GM10266 (cell line): ENCODE results near the gene PDYN.

Source experiments
- DNase-seq: peaks from one replicate; pipeline ENCODE4 v3.0.0; 2012; ENCODE audit errors: extremely low spot score
- TF ChIP-seq, protein P1 (sequence below): IDR thresholded peaks from 2 replicates; pipeline ENCODE4 v1.5.1; 2012; ENCODE audit warnings: mild to moderate bottlenecking, low read depth; ENCODE audit not compliant: control insufficient read depth, insufficient read depth; ENCODE audit errors: missing control alignments

PDYN gene

GRCh38 chr20:1994627-1995026 lies 769 bp upstream of the PDYN start:
- DNase-seq: no peak
- TF ChIP-seq, protein P1, sequence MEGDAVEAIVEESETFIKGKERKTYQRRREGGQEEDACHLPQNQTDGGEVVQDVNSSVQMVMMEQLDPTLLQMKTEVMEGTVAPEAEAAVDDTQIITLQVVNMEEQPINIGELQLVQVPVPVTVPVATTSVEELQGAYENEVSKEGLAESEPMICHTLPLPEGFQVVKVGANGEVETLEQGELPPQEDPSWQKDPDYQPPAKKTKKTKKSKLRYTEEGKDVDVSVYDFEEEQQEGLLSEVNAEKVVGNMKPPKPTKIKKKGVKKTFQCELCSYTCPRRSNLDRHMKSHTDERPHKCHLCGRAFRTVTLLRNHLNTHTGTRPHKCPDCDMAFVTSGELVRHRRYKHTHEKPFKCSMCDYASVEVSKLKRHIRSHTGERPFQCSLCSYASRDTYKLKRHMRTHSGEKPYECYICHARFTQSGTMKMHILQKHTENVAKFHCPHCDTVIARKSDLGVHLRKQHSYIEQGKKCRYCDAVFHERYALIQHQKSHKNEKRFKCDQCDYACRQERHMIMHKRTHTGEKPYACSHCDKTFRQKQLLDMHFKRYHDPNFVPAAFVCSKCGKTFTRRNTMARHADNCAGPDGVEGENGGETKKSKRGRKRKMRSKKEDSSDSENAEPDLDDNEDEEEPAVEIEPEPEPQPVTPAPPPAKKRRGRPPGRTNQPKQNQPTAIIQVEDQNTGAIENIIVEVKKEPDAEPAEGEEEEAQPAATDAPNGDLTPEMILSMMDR: no peak

DNA sequence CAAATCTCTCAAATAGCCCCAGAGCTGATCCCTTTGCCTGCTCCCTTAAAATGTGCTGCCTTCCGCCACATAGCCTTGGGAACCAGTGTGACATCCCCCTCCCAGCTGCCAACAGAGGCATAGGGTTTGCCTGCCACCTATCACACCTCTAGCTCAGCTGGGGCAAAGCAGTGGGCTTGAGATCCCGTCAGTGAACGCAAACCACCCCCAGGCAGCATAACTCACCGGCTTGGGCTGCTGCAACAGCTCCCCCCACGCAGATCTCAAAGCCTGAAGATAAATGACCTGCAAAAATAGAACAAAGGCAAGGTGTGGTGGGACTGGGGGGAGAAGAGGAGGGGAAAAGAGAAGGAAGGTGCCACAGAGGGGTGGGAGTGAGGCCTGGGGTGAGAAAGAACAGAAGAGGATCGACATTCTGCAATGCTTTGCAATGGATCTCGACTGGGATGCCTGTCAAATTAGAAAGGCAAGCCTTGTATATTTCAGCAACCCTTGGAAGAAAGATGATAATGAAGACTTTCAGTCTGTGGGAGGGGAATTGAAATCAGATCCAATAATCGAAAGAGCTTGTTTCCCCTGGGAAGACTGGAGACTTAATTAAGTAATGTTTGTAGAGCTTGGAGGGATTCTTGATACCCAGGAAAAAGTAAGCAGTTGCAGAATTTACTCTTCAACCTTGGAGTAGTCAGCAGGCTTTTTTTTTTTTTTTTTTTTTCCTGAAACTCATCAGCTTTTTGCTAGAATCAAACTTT lies 1.3 kb downstream of the PDYN start:
- TF ChIP-seq, protein P1: no peak
- no peak for DNase-seq

- TF ChIP-seq, protein P1: no peak
- DNase-seq: no peak
Observed at GRCh38 chr20:1987826-1988225, 6.0 kb downstream of the PDYN start.

GRCh38 chr20:1983301-1983700 lies 10.6 kb downstream of the PDYN start:
- TF ChIP-seq, protein P1: no peak
- no peak for DNase-seq

DNA sequence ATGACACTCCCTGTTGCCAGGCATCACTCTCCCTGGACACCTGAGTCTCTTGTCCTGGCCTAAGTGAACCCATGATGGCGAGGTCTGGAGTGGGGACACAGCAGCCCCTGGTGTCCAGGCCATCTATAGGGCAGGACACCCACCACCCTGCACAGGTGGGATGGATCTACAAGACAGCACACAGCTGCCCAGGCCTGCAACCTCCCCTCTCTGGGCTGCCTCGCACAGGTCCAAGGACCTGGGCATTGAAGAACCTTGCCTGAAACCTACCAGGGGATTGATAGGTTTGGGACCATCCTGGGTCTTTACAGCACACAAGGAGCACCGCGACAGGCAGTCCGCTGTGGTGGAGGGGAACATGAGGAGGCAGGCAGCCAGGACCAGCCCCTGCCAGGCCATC lies 11.2 kb downstream of the PDYN start:
- DNase-seq: no peak
- TF ChIP-seq, protein P1: no peak

DNA sequence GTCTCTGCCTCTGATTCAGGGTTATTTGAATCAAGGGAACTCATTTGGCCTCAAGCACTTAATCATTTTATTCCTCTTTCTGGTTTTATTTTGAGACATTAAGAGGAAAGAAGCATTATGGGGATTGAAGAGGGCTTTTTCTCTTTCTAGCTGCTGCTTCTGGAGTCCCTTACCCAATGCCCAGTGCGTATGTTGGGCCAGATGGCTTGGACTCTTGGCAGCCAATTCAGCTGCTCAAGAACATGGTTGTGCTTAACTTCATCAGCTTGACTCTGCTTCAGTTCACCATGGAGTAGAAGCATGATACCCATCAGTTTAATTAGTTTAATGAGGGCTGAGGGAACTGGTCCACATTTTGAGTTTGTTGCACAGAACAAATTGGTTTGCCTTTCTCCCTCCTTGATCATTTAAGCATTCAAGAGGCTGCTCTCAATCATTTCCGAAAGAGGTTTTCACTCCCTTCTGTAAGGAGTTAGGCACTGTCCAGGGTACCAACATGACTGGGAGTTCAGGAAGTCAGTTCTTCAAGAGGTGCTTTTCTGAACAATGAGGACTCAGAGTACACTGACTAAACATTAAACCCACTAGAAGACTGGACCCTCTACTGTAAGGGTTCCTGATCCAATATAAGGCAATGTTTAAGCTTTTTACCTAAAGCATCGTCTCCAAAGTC lies 14.6 kb downstream of the PDYN start:
- TF ChIP-seq, protein P1: no peak
- no peak for DNase-seq

DNA sequence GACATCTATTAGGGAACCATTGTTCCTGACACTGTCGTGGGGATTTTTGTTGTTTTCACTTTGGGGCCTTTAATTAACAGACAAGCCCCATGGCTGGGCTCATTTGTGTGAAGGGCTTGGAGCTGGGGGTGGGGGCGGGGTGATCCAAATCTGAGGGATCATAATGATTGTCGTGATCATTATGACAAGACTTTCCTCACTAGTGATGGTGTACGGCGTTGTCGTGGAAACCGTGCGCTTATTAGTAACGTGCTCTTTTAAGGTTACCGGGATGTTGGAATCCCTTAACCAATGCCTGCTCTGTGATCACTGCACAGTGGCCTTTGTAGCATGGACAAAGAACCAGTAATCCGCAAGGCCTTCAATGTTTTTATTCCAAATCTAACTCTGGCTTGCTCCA lies 18.6 kb downstream of the PDYN start:
- DNase-seq: no peak
- TF ChIP-seq, protein P1: no peak
